ENCODE data around the gene RAN.

DNA sequence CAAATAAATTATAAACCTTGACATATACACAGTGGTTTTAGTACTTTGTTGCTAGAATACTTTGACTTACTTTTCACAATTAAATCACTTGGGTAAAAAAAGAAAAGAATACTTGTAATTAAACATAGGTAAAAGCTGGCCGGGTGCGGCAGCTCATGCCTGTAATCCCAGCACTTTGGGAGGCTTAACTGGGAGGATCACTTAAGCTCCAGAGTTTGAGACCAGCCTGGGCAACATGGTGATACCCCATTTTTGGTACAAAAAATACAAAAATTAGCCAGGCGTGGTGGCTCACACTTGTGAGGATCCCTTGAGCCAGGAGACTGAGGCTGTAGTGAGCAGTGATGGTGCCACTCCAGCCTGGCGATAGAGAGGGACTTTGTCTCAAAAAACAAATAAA is 40.6 kb upstream of the RAN start:
- TF ChIP-seq, protein P1, sequence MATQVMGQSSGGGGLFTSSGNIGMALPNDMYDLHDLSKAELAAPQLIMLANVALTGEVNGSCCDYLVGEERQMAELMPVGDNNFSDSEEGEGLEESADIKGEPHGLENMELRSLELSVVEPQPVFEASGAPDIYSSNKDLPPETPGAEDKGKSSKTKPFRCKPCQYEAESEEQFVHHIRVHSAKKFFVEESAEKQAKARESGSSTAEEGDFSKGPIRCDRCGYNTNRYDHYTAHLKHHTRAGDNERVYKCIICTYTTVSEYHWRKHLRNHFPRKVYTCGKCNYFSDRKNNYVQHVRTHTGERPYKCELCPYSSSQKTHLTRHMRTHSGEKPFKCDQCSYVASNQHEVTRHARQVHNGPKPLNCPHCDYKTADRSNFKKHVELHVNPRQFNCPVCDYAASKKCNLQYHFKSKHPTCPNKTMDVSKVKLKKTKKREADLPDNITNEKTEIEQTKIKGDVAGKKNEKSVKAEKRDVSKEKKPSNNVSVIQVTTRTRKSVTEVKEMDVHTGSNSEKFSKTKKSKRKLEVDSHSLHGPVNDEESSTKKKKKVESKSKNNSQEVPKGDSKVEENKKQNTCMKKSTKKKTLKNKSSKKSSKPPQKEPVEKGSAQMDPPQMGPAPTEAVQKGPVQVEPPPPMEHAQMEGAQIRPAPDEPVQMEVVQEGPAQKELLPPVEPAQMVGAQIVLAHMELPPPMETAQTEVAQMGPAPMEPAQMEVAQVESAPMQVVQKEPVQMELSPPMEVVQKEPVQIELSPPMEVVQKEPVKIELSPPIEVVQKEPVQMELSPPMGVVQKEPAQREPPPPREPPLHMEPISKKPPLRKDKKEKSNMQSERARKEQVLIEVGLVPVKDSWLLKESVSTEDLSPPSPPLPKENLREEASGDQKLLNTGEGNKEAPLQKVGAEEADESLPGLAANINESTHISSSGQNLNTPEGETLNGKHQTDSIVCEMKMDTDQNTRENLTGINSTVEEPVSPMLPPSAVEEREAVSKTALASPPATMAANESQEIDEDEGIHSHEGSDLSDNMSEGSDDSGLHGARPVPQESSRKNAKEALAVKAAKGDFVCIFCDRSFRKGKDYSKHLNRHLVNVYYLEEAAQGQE (IDR thresholded peaks at IDR 0.05; ENCODE audit: low read depth, low read length), result no peak
- TF ChIP-seq, protein P2, sequence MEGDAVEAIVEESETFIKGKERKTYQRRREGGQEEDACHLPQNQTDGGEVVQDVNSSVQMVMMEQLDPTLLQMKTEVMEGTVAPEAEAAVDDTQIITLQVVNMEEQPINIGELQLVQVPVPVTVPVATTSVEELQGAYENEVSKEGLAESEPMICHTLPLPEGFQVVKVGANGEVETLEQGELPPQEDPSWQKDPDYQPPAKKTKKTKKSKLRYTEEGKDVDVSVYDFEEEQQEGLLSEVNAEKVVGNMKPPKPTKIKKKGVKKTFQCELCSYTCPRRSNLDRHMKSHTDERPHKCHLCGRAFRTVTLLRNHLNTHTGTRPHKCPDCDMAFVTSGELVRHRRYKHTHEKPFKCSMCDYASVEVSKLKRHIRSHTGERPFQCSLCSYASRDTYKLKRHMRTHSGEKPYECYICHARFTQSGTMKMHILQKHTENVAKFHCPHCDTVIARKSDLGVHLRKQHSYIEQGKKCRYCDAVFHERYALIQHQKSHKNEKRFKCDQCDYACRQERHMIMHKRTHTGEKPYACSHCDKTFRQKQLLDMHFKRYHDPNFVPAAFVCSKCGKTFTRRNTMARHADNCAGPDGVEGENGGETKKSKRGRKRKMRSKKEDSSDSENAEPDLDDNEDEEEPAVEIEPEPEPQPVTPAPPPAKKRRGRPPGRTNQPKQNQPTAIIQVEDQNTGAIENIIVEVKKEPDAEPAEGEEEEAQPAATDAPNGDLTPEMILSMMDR (IDR thresholded peaks at IDR 0.05), result no peak
- TF ChIP-seq RCOR1 (IDR thresholded peaks at IDR 0.05; ENCODE audit: low read length) (no peak), SIN3A (IDR thresholded peaks at IDR 0.05; ENCODE audit: borderline replicate concordance, low read depth, low read length) (no peak), SMC3 (IDR thresholded peaks at IDR 0.05; ENCODE audit: low read depth, low read length) (no peak), POLR2AphosphoS5 (IDR thresholded peaks at IDR 0.05; ENCODE audit: low read depth, low read length) (no peak), RFX5 (IDR thresholded peaks at IDR 0.05; ENCODE audit: low read length) (no peak), TAF1 (IDR thresholded peaks at IDR 0.05; ENCODE audit: borderline replicate concordance, low read depth, low read length) (no peak), RAD21 (IDR thresholded peaks at IDR 0.05; ENCODE audit: low read length) (no peak), EP300 (IDR thresholded peaks at IDR 0.05; ENCODE audit: borderline replicate concordance in 1 of 2, low read depth in 1 of 2, low read length in 1 of 2) (no peak), MEF2A (IDR thresholded peaks at IDR 0.05; ENCODE audit: borderline replicate concordance, low read depth) (no peak)
- TF ChIP-seq, protein P3, sequence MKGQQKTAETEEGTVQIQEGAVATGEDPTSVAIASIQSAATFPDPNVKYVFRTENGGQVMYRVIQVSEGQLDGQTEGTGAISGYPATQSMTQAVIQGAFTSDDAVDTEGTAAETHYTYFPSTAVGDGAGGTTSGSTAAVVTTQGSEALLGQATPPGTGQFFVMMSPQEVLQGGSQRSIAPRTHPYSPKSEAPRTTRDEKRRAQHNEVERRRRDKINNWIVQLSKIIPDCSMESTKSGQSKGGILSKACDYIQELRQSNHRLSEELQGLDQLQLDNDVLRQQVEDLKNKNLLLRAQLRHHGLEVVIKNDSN (IDR thresholded peaks at IDR 0.05; ENCODE audit: borderline replicate concordance, low read depth), result no peak

Data from SK-N-SH (cell line).